H1 (cell line): Measurements from ENCODE around the gene SPINDOC. TPM values are rescaled to one million over a fixed set of nuclear protein-coding genes. Genes with fewer than 3 reads are reported as not detected.

Experiments used
- CTCF ChIA-PET: fragments of 300-600 bp; sonication (Branson Sonifier 250); formaldehyde crosslinking; loops from one replicate; lab custom pipeline; 2021; ENCODE audit not compliant: partially characterized antibody; lab: Charles Lee
- POLR2A ChIA-PET: fragments of 300-600 bp; sonication (Branson Sonifier 250); formaldehyde crosslinking; loops from one replicate; lab custom pipeline; 2021; ENCODE audit warnings: inconsistent platforms; ENCODE audit not compliant: partially characterized antibody; lab: Charles Lee
- DNase-seq, 2 experiments: peaks; one replicate each; pipeline versions ENCODE4 v3.0.0 to v3.0.0-alpha.2; 2010 to 2022; ENCODE audit warnings: low spot score in 2 of 2, low read depth in 1 of 2, mixed read lengths in 1 of 2
- FAIRE-seq: peaks from 2 replicates; lab custom pipeline; 2011; peaks lifted over from hg19 to GRCh38; lab: Jason Lieb, UNC
- H2AFZ ChIP-seq: 2 replicates; pipeline ENCODE4 v1.8.1; 2012; ENCODE audit warnings: low read length, inconsistent platforms
- H2AK5ac ChIP-seq: 2 replicates; pipeline ENCODE4 v1.6.1; 2013; ENCODE audit warnings: low read depth, low read length
- H2BK120ac ChIP-seq: replicated peaks from 2 replicates; pipeline ENCODE3; 2013; ENCODE audit warnings: low read depth, low read length, inconsistent platforms
- H2BK12ac ChIP-seq: 2 replicates; pipeline ENCODE4 v1.6.1; 2013; ENCODE audit warnings: low read depth, low read length
- H2BK15ac ChIP-seq: 2 replicates; pipeline ENCODE4 v1.6.1; 2013; ENCODE audit warnings: low read length
- H2BK20ac ChIP-seq: 2 replicates; pipeline ENCODE4 v1.6.1; 2013; ENCODE audit warnings: low read length
- H2BK5ac ChIP-seq: 2 replicates; pipeline ENCODE4 v1.6.1; 2013; ENCODE audit warnings: low read depth, low read length
- H3K14ac ChIP-seq: 2 replicates; pipeline ENCODE4 v1.6.1; 2013; ENCODE audit warnings: inconsistent platforms; ENCODE audit not compliant: insufficient read length
- H3K18ac ChIP-seq: 2 replicates; pipeline ENCODE4 v1.6.1; 2013; ENCODE audit warnings: low read length; ENCODE audit errors: extremely low read depth
- H3K23ac ChIP-seq: 2 replicates; pipeline ENCODE4 v1.6.1; 2013; ENCODE audit warnings: inconsistent platforms; ENCODE audit not compliant: insufficient read length
- H3K23me2 ChIP-seq: 2 replicates; pipeline ENCODE4 v1.6.1; 2013; ENCODE audit warnings: low read depth, low read length
- H3K27ac ChIP-seq: 2 replicates; pipeline ENCODE4 v1.6.1; 2011; ENCODE audit warnings: low read depth, low read length, inconsistent platforms
- H3K27me3 ChIP-seq, 4 experiments: replicated peaks in 1 of 4; 1 replicate in 1 of 4; 2 replicates in 3 of 4; pipeline versions ENCODE4 v1.6.1 to v1.8.1; 2011 to 2013; ENCODE audit warnings: low read length in 3 of 4, mild to moderate bottlenecking in 3 of 4, inconsistent platforms in 2 of 4, mixed read lengths in 2 of 4, moderate library complexity in 1 of 4; ENCODE audit not compliant: control insufficient read depth in 3 of 4, insufficient read depth in 3 of 4; ENCODE audit errors: extremely low read depth in 1 of 4
- H3K36me3 ChIP-seq, 4 experiments: 2 replicates each; pipeline versions ENCODE4 v1.6.1 to v1.8.1; 2011 to 2013; ENCODE audit warnings: mild to moderate bottlenecking in 4 of 4, low read length in 3 of 4, moderate library complexity in 2 of 4, control low read depth in 1 of 4, inconsistent platforms in 1 of 4; ENCODE audit not compliant: insufficient read depth in 4 of 4, control insufficient read depth in 2 of 4
- H3K4ac ChIP-seq: replicated peaks from 2 replicates; pipeline ENCODE3; 2013; ENCODE audit warnings: low read length, low read depth, mixed read lengths, inconsistent platforms; ENCODE audit not compliant: insufficient read length
- H3K4me1 ChIP-seq, 4 experiments: replicated peaks in 1 of 4; 1 replicate in 1 of 4; 2 replicates in 3 of 4; pipeline versions ENCODE4 v1.6.1 to v1.8.1; 2011 to 2013; ENCODE audit warnings: low read length in 3 of 4, inconsistent platforms in 2 of 4, mixed read lengths in 1 of 4; ENCODE audit not compliant: insufficient read depth in 4 of 4, control insufficient read depth in 3 of 4
- H3K4me2 ChIP-seq, 2 experiments: 2 replicates each; pipeline versions ENCODE4 v1.6.1 to v1.8.1; 2011 to 2013; ENCODE audit warnings: low read depth in 2 of 2, low read length in 2 of 2, control low read depth in 1 of 2, inconsistent platforms in 1 of 2, mild to moderate bottlenecking in 1 of 2; ENCODE audit not compliant: insufficient read depth in 1 of 2
- H3K4me3 ChIP-seq, 4 experiments: fragments of 200-600, 300-600 bp in 1 of 4; sonication (generic), shearing (Covaris generic), sonication (Bioruptor Twin) in 1 of 4; 2 replicates each; pipeline versions ENCODE4 v1.5.1 to v1.8.1; 2011 to 2016; ENCODE audit warnings: low read length in 4 of 4, low read depth in 3 of 4, control low read depth in 2 of 4, inconsistent platforms in 2 of 4, mild to moderate bottlenecking in 2 of 4, mixed read lengths in 1 of 4, moderate library complexity in 1 of 4; ENCODE audit not compliant: insufficient read depth in 2 of 4; ENCODE audit errors: extremely low read depth in 1 of 4
- H3K56ac ChIP-seq: replicated peaks from 2 replicates; pipeline ENCODE3; 2013; ENCODE audit warnings: low read depth, mild to moderate bottlenecking, mixed read lengths, low read length, inconsistent platforms; ENCODE audit not compliant: insufficient read length
- H3K79me1 ChIP-seq: 2 replicates; pipeline ENCODE4 v1.6.1; 2013; ENCODE audit warnings: low read depth, low read length, control low read depth
- H3K79me2 ChIP-seq, 2 experiments: 2 replicates each; pipeline versions ENCODE4 v1.6.1 to v1.8.1; 2012 to 2013; ENCODE audit warnings: low read length in 2 of 2, mild to moderate bottlenecking in 2 of 2, inconsistent platforms in 1 of 2; ENCODE audit not compliant: insufficient read depth in 2 of 2, control insufficient read depth in 1 of 2
- H3K9ac ChIP-seq, 4 experiments: replicated peaks in 1 of 4; 1 replicate in 1 of 4; 2 replicates in 3 of 4; pipeline versions ENCODE4 v1.6.1 to v1.8.1; 2011 to 2013; ENCODE audit warnings: low read depth in 3 of 4, low read length in 3 of 4, control low read depth in 2 of 4, mild to moderate bottlenecking in 2 of 4, moderate library complexity in 2 of 4, inconsistent platforms in 1 of 4; ENCODE audit errors: extremely low read depth in 1 of 4
- H3K9me3 ChIP-seq, 2 experiments: 2 replicates each; pipeline versions ENCODE4 v1.6.1 to v1.8.1; 2012 to 2013; ENCODE audit warnings: mild to moderate bottlenecking in 2 of 2, moderate library complexity in 2 of 2, control low read depth in 1 of 2, inconsistent platforms in 1 of 2, low read depth in 1 of 2, low read length in 1 of 2, mixed read lengths in 1 of 2; ENCODE audit not compliant: insufficient read depth in 2 of 2
- H4K20me1 ChIP-seq, 2 experiments: replicated peaks in 1 of 2; 2 replicates each; pipeline versions ENCODE3 to v1.8.1; 2011 to 2013; ENCODE audit warnings: inconsistent platforms in 2 of 2, low read length in 2 of 2, mild to moderate bottlenecking in 1 of 2; ENCODE audit not compliant: insufficient read depth in 2 of 2, control insufficient read depth in 1 of 2
- H4K5ac ChIP-seq: 2 replicates; pipeline ENCODE4 v1.6.1; 2013; ENCODE audit warnings: low read length, low read depth, mixed read lengths, inconsistent platforms; ENCODE audit not compliant: insufficient read length
- H4K8ac ChIP-seq: 2 replicates; pipeline ENCODE4 v1.8.0; 2013; ENCODE audit warnings: mild to moderate bottlenecking, moderate library complexity, low read length, inconsistent platforms; ENCODE audit not compliant: insufficient read depth; ENCODE audit errors: extremely low read depth
- H4K91ac ChIP-seq: replicated peaks from 2 replicates; pipeline ENCODE3; 2013; ENCODE audit warnings: low read length, mixed read lengths, inconsistent platforms; ENCODE audit not compliant: insufficient read length
- GABPA ChIP-seq: IDR thresholded peaks from 2 replicates; pipeline ENCODE4 v1.6.1; 2011; ENCODE audit warnings: mild to moderate bottlenecking, low read length, moderate library complexity, borderline replicate concordance; ENCODE audit not compliant: insufficient read depth
- SIX5 ChIP-seq: IDR thresholded peaks from 2 replicates; pipeline ENCODE4 v1.6.1; 2011; ENCODE audit warnings: mild to moderate bottlenecking, low read depth, low read length
- WGBS, 2 experiments: shearing (Covaris generic) in 1 of 2; methylation state at CpG; one replicate each; pipeline versions ENCODE4 v1.1.6 to v1.1.7; 2013 to 2015; ENCODE audit warnings: low lambda C conversion rate in 2 of 2, mixed read lengths in 2 of 2, inconsistent platforms in 1 of 2, low coverage in 1 of 2, missing lambda C conversion rate in 1 of 2; ENCODE audit not compliant: insufficient replicate concordance in 2 of 2, insufficient coverage in 1 of 2, insufficient read length in 1 of 2; ENCODE audit errors: extremely low coverage in 1 of 2, missing lambda C conversion rate in 1 of 2; 5-methylcytosine and 5-hydroxymethylcytosine counted together
- polyA plus RNA-seq, 7 experiments: library from polyadenylated mRNA; depleted of rRNA in 3 of 7; stranded (reverse) in 5 of 7; unstranded in 2 of 7; fragments of >200 nt in 5 of 7; fragments of 200-250 nt in 2 of 7; gene quantifications; 1 replicate in 5 of 7; 2 replicates in 1 of 7; 4 replicates in 1 of 7; pipeline versions ENCODE4 v1.2.1 to v1.2.3, GENCODE V29; 2011 to 2013; ENCODE audit warnings: missing spikeins in 2 of 7, mixed read lengths in 2 of 7
- total RNA-seq: library from RNA; stranded (reverse); fragmentation: NEBNext Ultra II Directional; extraction: Animal tissue kit (Norgen Biotek cat#: 25700); gene quantifications from 2 replicates; pipeline ENCODE4 v1.2.1, GENCODE V29; 2021

The SPINDOC gene
- total and polyA plus RNA-seq, 2 of the 8 experiments (the other 6 are each of a cell fraction or from before 2014, with no cell fraction given): 78.7 to 99.7 TPM

GRCh38 chr11:63766531-63767235, 46.6 kb upstream of the SPINDOC start:
- Histone ChIP-seq H2AK5ac (no peak overlapping the region), H4K8ac (no peak overlapping the region), H3K23ac (no peak overlapping the region), H3K9ac (no peak overlapping the region), H4K5ac (no peak overlapping the region), H3K27ac (no peak overlapping the region), H2BK15ac (no peak overlapping the region)
- DNase-seq (no peak), FAIRE-seq (no peak)
- TF ChIP-seq GABPA (no peak), SIX5 (no peak)
- TF ChIP-seq, all 59 proteins: peak for 0
- H3K4me2 ChIP-seq: peak overlapping the region; percentile 72 to 93
- WGBS, 2 experiments: 82% methylated on average over 7 of the region's 7 CpGs; no CpG with 5 or more reads in 1 of the 2 experiments
- H3K9me3 ChIP-seq: no peaks in the 10 kb centered on the region
- peaks cover 0 to 16% (median 13%) of the 10 kb centered on the region in 4 experiments; a peak in 6 of 7 replicates for H3K27me3 ChIP-seq
- no peak overlapping the region for H2AFZ ChIP-seq
- H2BK12ac ChIP-seq: no peak overlapping the region
- peaks cover 0 to 34% of the 10 kb centered on the region in 2 experiments; a peak in 2 of 4 replicates for H3K79me2 ChIP-seq
- no peak overlapping the region for H3K56ac ChIP-seq
- no peak overlapping the region for H2BK120ac ChIP-seq
- H3K4me3 ChIP-seq: peak overlapping the region; percentile 57 to 96 (median 82); a peak in 7 of 8 replicates
- H3K36me3 ChIP-seq: peaks cover 0 to 7% (median 0%) of the 10 kb centered on the region in 4 experiments; a peak in 2 of 8 replicates
- H3K79me1 ChIP-seq: peaks cover 9% of the 10 kb centered on the region
- no peak overlapping the region for H2BK20ac ChIP-seq
- H3K4ac ChIP-seq: no peak overlapping the region
- peaks cover 11% of the 10 kb centered on the region for H3K23me2 ChIP-seq
- POLR2A ChIA-PET: interaction anchor here (0.9 to 6.8 kb wide), 19 partner anchors 12 to 206 kb away, joined by 3 to 73 read pairs (median 4); partner anchors contain the start of genes ATL3, MARK2, RCOR2 and SPINDOC
- no peak overlapping the region for H4K91ac ChIP-seq
- H3K18ac ChIP-seq: no peak overlapping the region
- H2BK5ac ChIP-seq: peak overlapping the region; percentile 44; the same call in 1 of the 2 replicates
- no peak overlapping the region for H3K14ac ChIP-seq
- CTCF ChIA-PET: interaction anchor here (0.7 to 2.7 kb wide), 12 partner anchors 16 to 288 kb away, joined by 3 to 9 read pairs (median 5); partner anchors contain the start of gene ATL3
- peaks cover 12 to 13% of the 10 kb centered on the region in 2 experiments for H4K20me1 ChIP-seq
- H3K4me1 ChIP-seq: peaks cover 5 to 33% (median 26%) of the 10 kb centered on the region in 4 experiments
